Hematopoietic multipotent progenitor cell treated with erythropoietin and hydrocortisone succinate and interleukin-3 and kit ligand, for 17 days (in vitro differentiated cells): ENCODE results near the gene OPA1.
A peak's percentile ranks its signal among the peaks of the same experiment; 100 is the strongest.

Source experiments
- DNase-seq: peaks from one replicate; pipeline ENCODE4 v3.0.0-alpha.2; 2015; ENCODE audit warnings: low spot score

The OPA1 gene, protein sequence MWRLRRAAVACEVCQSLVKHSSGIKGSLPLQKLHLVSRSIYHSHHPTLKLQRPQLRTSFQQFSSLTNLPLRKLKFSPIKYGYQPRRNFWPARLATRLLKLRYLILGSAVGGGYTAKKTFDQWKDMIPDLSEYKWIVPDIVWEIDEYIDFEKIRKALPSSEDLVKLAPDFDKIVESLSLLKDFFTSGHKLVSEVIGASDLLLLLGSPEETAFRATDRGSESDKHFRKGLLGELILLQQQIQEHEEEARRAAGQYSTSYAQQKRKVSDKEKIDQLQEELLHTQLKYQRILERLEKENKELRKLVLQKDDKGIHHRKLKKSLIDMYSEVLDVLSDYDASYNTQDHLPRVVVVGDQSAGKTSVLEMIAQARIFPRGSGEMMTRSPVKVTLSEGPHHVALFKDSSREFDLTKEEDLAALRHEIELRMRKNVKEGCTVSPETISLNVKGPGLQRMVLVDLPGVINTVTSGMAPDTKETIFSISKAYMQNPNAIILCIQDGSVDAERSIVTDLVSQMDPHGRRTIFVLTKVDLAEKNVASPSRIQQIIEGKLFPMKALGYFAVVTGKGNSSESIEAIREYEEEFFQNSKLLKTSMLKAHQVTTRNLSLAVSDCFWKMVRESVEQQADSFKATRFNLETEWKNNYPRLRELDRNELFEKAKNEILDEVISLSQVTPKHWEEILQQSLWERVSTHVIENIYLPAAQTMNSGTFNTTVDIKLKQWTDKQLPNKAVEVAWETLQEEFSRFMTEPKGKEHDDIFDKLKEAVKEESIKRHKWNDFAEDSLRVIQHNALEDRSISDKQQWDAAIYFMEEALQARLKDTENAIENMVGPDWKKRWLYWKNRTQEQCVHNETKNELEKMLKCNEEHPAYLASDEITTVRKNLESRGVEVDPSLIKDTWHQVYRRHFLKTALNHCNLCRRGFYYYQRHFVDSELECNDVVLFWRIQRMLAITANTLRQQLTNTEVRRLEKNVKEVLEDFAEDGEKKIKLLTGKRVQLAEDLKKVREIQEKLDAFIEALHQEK

GRCh38 chr3:193592841-193593667 lies at the start of gene OPA1:
TSS of gene OPA1 (plus strand) at chr3:193593208. CDS start at chr3:193593378, 170 bp downstream.
- DNase-seq: peak; percentile 90

GRCh38 chr3:193544289-193544688 lies 48.7 kb upstream of the OPA1 start:
- no peak for DNase-seq

GRCh38 chr3:193545304-193545703 lies 47.7 kb upstream of the OPA1 start:
- no peak for DNase-seq

GRCh38 chr3:193546129-193546528 lies 46.9 kb upstream of the OPA1 start:
- no peak for DNase-seq

DNA sequence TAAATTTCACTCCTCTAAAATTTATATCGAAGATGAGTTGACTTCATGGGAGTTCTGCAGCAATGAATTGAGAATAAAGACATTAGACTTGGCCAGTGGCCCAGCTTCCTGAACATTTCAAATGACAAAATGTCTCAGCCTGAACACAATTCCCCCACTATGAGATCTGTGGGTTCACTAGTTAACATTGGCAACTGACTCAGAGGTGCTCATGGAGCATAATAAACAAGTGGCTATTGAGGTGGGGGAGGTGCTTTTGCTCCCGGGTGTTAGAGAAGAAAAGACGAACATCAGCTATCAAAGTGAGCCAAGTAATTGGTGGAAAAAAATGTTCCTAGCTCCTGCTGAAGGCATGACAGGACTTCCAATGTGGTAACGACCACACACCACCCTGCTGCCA lies 44.6 kb upstream of the OPA1 start:
- DNase-seq: no peak

DNA sequence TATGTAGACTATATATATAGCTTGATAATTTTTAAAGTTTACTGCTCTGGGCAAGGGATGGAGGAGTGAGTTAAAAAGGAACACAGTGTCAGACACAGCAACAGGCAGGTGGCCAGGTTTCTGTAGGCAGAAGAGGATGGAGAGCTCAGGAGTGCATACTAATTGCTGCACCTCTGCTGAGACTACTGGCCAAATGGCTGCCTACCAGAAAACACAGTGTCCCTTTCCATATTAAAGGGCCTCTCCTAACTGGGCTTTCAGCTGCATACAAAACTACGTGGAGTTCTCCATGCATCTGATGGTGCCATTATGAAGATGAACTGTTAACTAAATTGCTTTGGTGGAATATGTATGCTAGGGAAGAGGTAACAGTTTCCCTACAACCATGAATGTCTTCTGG lies 40.1 kb upstream of the OPA1 start:
- no peak for DNase-seq

DNA sequence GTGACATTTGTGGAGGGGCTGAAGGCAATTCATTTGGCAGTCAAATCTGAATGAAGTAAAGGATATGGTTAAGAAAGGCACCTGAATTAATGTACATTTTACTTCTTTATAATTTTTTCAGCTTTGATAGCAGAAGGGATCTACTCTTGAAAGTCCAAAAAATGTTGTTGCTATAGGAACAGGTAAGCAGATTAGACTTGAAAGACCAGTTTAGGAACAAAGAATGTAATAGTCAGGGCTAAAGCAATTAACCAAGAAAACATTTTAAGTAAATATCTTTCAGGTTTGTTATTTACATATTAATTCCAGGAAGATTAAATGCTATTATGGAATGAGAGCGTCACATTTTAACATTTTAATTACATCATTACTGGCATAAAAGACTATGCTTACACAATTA lies 39.4 kb upstream of the OPA1 start:
- no peak for DNase-seq

GRCh38 chr3:193554811-193555210 lies 38.2 kb upstream of the OPA1 start, which contains the start of gene ATP13A4:
TSS of gene ATP13A4 (minus strand) at chr3:193554895. CDS start at chr3:193554799, 96 bp downstream.
- no peak for DNase-seq

DNA sequence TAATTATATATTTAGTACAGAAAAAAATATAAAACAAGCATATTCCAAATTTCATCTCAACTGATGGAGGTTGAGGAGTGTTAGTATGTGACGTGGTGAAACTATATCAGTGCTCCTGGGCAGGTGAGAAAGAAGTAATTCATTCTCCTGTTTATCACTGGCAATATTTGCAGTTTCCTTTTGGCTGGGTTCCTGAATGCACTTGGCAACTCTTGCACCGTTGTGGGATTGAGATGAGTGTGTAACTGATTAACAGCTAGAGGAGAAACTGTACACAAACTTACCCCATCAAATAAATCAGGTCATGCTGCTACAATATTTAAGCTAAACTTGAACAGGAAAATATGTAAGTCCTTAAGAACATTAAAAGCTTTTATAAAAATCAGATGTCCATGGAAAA lies 36.2 kb upstream of the OPA1 start:
- no peak for DNase-seq

- no peak for DNase-seq
These were observed 33.9 kb upstream of the OPA1 start for GRCh38 chr3:193559100-193559499.

DNA sequence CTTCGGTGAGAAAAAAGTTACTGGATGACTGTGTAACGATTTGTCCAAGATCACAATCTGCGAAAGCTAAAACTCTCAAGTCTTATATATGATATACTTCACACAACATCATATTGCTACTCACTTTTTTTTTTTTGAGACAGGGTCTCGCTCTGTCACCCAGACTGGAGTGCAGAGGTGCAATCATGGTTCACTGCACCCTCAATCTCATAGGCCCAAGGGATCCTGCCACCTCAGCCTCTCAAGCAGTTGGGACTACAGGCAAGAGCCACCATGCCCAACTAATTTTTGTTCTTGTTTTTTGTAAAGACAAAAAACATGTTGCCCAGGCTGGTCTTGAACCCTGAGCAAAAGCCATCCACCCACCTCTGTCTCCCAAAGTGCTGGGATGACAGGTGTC lies 32.9 kb upstream of the OPA1 start:
- no peak for DNase-seq

GRCh38 chr3:193560870-193561269 lies 32.1 kb upstream of the OPA1 start:
- DNase-seq: no peak

DNA sequence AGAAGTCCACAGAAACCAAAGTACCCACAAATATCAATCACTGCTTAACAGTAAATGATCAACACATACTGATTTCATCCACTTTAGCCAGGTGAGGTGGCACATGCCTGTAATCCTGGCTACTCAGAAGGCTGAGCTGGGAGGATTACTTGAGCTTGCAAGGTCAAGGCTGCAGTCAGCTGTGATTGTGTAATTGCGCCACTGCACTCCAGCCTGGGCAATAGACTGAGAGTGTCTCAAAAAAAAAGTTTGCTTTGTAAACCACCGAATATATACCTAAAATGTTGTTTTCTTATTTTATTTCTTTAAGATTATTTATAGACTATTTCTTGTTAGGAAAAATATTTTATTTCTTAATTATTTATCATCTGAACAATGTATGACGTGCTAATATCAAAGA lies 29.6 kb upstream of the OPA1 start:
- DNase-seq: no peak

- DNase-seq: no peak
These were observed 29.0 kb upstream of the OPA1 start for GRCh38 chr3:193564012-193564411.

DNA sequence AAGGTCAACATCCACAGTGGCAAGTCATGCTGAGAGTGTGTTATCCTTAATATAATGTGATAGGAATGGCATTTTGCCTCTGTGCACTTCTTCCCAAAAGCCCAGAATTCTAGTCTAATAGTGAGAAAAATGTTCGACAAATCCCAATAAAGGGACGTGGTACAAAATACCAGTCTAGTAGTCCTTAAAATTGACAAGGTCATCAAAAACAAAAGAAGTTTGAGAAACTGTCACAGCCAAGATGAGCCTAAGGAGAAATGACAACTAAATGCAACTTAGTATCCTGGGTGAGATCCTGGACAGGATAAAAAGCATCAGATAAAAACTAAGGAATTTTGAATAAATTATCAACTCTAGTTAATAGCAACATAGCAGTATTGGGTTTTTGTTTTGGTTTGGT lies 23.9 kb upstream of the OPA1 start:
- no peak for DNase-seq

GRCh38 chr3:193572426-193572908 lies 20.5 kb upstream of the OPA1 start:
- peak; percentile 56 for DNase-seq

DNA sequence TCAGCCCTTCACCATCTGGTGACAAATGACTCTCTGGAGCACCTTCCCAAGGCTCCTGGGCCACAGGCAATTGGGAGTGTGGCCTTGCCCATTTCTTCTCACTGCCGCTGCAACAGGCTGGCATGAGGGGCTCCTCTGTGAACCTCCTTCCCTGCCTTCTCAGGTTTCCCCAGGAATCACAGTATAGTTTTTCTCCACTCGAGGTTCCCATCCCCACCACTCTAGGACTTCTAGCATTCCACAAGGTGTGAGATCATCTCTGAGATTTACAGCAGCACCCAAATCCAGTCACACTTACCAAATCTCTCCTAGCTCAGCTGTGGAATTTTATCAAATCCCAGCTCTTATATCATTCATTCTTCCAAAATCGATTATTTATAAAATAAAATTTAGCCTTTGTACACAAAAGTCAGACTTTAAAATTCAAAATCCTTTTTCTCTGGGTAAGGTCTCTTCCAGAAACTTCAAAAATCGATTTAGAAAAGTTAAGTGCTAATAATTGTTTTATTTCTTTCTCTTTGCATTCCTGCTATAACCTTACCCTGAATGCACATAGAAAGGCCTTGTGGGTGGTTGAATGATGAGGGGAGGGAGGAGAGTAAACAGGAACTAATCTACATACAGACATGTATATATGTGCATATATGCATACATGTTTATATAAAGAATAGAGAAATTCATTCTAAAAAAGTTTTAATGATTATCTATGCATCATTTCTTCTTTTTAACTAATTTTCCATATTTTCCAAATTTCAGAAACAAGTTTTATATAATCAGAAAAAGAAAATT lies 19.4 kb upstream of the OPA1 start:
- DNase-seq: no peak

GRCh38 chr3:193574488-193575070 lies 18.4 kb upstream of the OPA1 start:
- no peak for DNase-seq

DNA sequence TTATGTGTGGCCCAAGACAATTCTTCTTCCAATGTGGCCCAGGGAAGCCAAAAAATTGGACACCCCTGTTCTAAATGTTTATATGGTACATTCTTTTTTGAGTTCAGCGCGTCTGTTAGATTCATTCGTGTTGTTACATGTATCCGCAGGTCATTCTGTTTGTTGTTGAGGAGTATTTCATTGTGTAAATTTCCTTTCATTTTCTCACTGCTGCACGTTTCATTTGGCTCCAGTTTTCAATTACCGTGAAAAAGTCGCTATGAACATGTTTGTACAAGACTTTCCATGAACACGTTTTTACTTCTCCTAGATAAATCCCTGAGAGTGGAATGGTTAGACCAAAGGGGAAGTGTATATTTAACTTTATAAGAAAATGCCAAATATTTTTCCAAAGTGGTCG lies 7.5 kb upstream of the OPA1 start:
- DNase-seq: no peak

DNA sequence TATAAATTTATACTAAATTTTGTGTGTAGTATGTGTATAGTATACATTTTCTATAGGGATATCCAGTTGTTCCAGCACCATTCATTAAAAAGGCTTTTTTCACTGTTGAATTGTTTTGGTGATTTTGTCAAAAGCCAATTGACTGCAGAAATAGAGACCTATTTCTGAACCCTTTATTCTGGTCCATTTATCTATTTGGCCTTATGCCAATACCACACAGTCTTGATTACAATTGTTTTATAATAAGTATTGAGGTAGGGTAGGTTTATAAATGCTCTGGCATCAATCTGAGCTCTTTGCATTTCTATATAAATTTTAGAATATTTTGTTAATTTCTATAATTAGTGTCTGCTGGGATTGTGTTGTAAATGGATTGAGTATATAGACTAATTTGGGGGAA lies 6.5 kb upstream of the OPA1 start:
- no peak for DNase-seq

DNA sequence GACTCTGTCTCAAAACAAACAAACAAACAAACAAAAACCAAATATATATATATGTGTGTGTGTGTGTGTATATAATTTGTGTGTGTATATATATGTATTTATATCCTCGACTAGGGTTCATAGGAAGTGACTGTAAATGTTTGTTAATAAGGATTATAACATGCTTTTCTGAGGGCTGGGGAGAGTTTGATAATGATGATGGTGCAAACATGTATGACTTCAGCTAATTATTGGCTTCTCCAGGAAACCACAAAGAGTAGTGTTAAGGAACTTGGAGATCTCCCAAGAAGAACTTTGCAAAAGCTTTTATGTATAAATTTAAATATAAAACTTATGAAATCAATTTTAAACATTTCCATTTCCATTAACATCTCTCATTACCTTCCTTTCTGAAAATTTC lies 3.9 kb upstream of the OPA1 start:
- no peak for DNase-seq
